Skeletal muscle satellite cell (primary cell): ENCODE data around the gene MIAT.
"Not testable (repeated sequence)": the region's sequence is repeated elsewhere in the genome, so short reads cannot be mapped to it uniquely, and the experiment has no call there.

Source experiments
- H3K27me3 ChIP-seq: 2 replicates; pipeline ENCODE4 v1.7.0; 2013; ENCODE audit warnings: low read length; ENCODE audit not compliant: control insufficient read depth, insufficient read depth
- H3K36me3 ChIP-seq: 2 replicates; pipeline ENCODE4 v1.7.0; 2013; ENCODE audit warnings: mild to moderate bottlenecking, control low read depth, low read length; ENCODE audit not compliant: insufficient read depth
- H3K4me1 ChIP-seq: 2 replicates; pipeline ENCODE4 v1.7.0; 2013; ENCODE audit warnings: low read length; ENCODE audit not compliant: control insufficient read depth, insufficient read depth
- H3K4me2 ChIP-seq: 2 replicates; pipeline ENCODE4 v1.7.0; 2013; ENCODE audit warnings: mild to moderate bottlenecking, low read length
- H3K4me3 ChIP-seq: 2 replicates; pipeline ENCODE4 v1.7.0; 2013; ENCODE audit warnings: low read length
- H3K9ac ChIP-seq: 2 replicates; pipeline ENCODE4 v1.7.0; 2013; ENCODE audit warnings: mild to moderate bottlenecking, low read depth, low read length, moderate library complexity
- H3K9me3 ChIP-seq: replicated peaks from 2 replicates; pipeline ENCODE4 v1.7.0; 2013; ENCODE audit warnings: mild to moderate bottlenecking, control low read depth, low read length

MIAT gene

GRCh38 chr22:26689513-26690301, 32.3 kb downstream of the MIAT start:
- no peaks in the 10 kb centered on the region for H3K4me1 ChIP-seq
- no peak overlapping the region for H3K4me3 ChIP-seq
- H3K9ac ChIP-seq: no peak overlapping the region
- H3K9me3 ChIP-seq: no peaks in the 10 kb centered on the region
- H3K4me2 ChIP-seq: no peak overlapping the region
- no peaks in the 10 kb centered on the region for H3K27me3 ChIP-seq
- H3K36me3 ChIP-seq: no peaks in the 10 kb centered on the region

GRCh38 chr22:26690654-26691376, 33.4 kb downstream of the MIAT start:
- no peaks in the 10 kb centered on the region for H3K4me1 ChIP-seq
- no peak overlapping the region for H3K4me3 ChIP-seq
- no peaks in the 10 kb centered on the region for H3K9me3 ChIP-seq
- no peaks in the 10 kb centered on the region for H3K27me3 ChIP-seq
- H3K36me3 ChIP-seq: no peaks in the 10 kb centered on the region
- H3K4me2 ChIP-seq: no peak overlapping the region
- H3K9ac ChIP-seq: no peak overlapping the region

- Histone ChIP-seq H3K9me3 (no peaks in the 10 kb centered on the region), H3K9ac (no peak overlapping the region), H3K4me2 (no peak overlapping the region), H3K4me1 (no peaks in the 10 kb centered on the region), H3K27me3 (no peaks in the 10 kb centered on the region), H3K4me3 (no peak overlapping the region), H3K36me3 (no peaks in the 10 kb centered on the region)
Measured at GRCh38 chr22:26691377-26691716, 34.0 kb downstream of the MIAT start.

- no peak overlapping the region for H3K4me2 ChIP-seq
- H3K27me3 ChIP-seq: no peaks in the 10 kb centered on the region
- H3K9ac ChIP-seq: no peak overlapping the region
- no peaks in the 10 kb centered on the region for H3K9me3 ChIP-seq
- H3K4me3 ChIP-seq: no peak overlapping the region
- H3K36me3 ChIP-seq: no peaks in the 10 kb centered on the region
- H3K4me1 ChIP-seq: no peaks in the 10 kb centered on the region
Measured at GRCh38 chr22:26692215-26692614, 34.8 kb downstream of the MIAT start.

- H3K4me2 ChIP-seq: no peak overlapping the region
- no peaks in the 10 kb centered on the region for H3K4me1 ChIP-seq
- no peak overlapping the region for H3K4me3 ChIP-seq
- no peaks in the 10 kb centered on the region for H3K36me3 ChIP-seq
- H3K27me3 ChIP-seq: no peaks in the 10 kb centered on the region
- H3K9ac ChIP-seq: no peak overlapping the region
- no peaks in the 10 kb centered on the region for H3K9me3 ChIP-seq
Measured at GRCh38 chr22:26697151-26697550, 39.8 kb downstream of the MIAT start.

- Histone ChIP-seq H3K4me3 (no peak overlapping the region), H3K9me3 (peaks cover 2% of the 10 kb centered on the region), H3K9ac (no peak overlapping the region), H3K36me3 (no peaks in the 10 kb centered on the region), H3K4me2 (no peak overlapping the region), H3K4me1 (peaks cover 8% of the 10 kb centered on the region), H3K27me3 (no peaks in the 10 kb centered on the region)
Measured at GRCh38 chr22:26700462-26700861, 43.1 kb downstream of the MIAT start.

- no peaks in the 10 kb centered on the region for H3K36me3 ChIP-seq
- no peaks in the 10 kb centered on the region for H3K27me3 ChIP-seq
- H3K4me3 ChIP-seq: no peak overlapping the region
- peaks cover 2% of the 10 kb centered on the region for H3K9me3 ChIP-seq
- H3K4me1 ChIP-seq: peaks cover 8% of the 10 kb centered on the region
- H3K9ac ChIP-seq: no peak overlapping the region
- no peak overlapping the region for H3K4me2 ChIP-seq
Measured at GRCh38 chr22:26700886-26701285, 43.5 kb downstream of the MIAT start.

- H3K27me3 ChIP-seq: no peaks in the 10 kb centered on the region
- peaks cover 8% of the 10 kb centered on the region for H3K4me1 ChIP-seq
- H3K4me3 ChIP-seq: no peak overlapping the region
- peaks cover 2% of the 10 kb centered on the region for H3K9me3 ChIP-seq
- H3K9ac ChIP-seq: no peak overlapping the region
- H3K4me2 ChIP-seq: no peak overlapping the region
- H3K36me3 ChIP-seq: no peaks in the 10 kb centered on the region
Measured at GRCh38 chr22:26701323-26701722, 43.9 kb downstream of the MIAT start.

GRCh38 chr22:26702906-26703830, 45.8 kb downstream of the MIAT start:
- Histone ChIP-seq H3K9me3 (peaks cover 2% of the 10 kb centered on the region), H3K4me2 (no peak overlapping the region), H3K36me3 (no peaks in the 10 kb centered on the region), H3K4me3 (no peak overlapping the region), H3K9ac (no peak overlapping the region), H3K4me1 (peaks cover 8% of the 10 kb centered on the region), H3K27me3 (no peaks in the 10 kb centered on the region)

GRCh38 chr22:26705379-26705778, 48.0 kb downstream of the MIAT start:
- H3K4me2 ChIP-seq, H3K9ac ChIP-seq, H3K27me3 ChIP-seq, H3K36me3 ChIP-seq, H3K4me3 ChIP-seq, H3K9me3 ChIP-seq: not testable (repeated sequence)
- peaks cover 27% of the 10 kb centered on the region for H3K4me1 ChIP-seq

GRCh38 chr22:26707090-26707489, 49.7 kb downstream of the MIAT start:
- H3K27me3 ChIP-seq: no peaks in the 10 kb centered on the region

More at GRCh38 chr22:26707090-26707489, 49.7 kb downstream of the MIAT start:
- H3K4me1 ChIP-seq: peaks cover 30% of the 10 kb centered on the region
- H3K4me3 ChIP-seq: no peak overlapping the region
- no peak overlapping the region for H3K9ac ChIP-seq
- H3K4me2 ChIP-seq: no peak overlapping the region
- peaks cover 2% of the 10 kb centered on the region for H3K9me3 ChIP-seq
- no peaks in the 10 kb centered on the region for H3K36me3 ChIP-seq
